ENCODE results near the gene TRMT2A.

DNA sequence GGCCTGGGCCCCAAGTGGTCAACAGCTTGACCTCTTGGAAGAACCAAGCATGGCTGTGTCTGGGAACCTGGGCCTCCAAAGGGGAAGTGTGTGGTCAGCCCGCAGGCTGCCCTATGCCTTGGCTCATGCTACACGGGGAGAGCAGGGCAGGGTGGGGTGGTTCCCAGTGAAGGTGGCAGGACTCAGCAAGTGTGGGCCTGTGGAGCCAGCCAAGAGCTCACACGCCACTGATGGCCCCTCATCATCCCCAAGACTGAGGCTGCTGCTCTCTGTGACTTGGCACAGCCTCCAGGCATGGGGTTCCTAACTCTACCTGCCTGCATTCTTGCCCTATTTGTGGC is 52.9 kb downstream of the TRMT2A start:
- TF ChIP-seq POLR2AphosphoS5 (IDR thresholded peaks at IDR 0.05; ENCODE audit: low read depth, low read length) (no peak), POU2F2 (IDR thresholded peaks at IDR 0.05; ENCODE audit: low read depth, low read length) (no peak), POLR2A (IDR thresholded peaks at IDR 0.05; ENCODE audit: low read depth, low read length) (no peak)

Data from GM12891 (cell line).